Measurements from ENCODE around the gene SLC25A11.

DNA sequence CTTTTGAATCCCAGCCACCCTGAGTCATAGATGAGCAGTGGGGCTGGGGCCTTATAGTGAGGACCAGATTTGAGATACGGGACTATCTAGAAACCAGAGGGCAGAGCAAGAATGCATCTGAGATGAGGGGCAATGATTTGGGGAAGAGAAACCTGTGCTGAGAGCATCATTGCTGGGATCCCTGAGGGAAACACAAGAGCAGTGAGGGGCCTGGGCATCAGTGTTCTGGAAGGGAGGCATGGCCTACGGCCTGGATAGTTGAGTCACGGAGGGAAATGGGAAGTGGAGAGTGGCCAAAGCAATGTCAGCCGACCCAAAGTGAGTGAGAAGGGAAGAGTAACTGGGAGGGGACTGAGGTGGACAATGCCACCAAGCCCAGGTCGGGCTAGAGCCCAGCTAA lies 42.5 kb upstream of the SLC25A11 start:
- TF ChIP-seq, protein P1, sequence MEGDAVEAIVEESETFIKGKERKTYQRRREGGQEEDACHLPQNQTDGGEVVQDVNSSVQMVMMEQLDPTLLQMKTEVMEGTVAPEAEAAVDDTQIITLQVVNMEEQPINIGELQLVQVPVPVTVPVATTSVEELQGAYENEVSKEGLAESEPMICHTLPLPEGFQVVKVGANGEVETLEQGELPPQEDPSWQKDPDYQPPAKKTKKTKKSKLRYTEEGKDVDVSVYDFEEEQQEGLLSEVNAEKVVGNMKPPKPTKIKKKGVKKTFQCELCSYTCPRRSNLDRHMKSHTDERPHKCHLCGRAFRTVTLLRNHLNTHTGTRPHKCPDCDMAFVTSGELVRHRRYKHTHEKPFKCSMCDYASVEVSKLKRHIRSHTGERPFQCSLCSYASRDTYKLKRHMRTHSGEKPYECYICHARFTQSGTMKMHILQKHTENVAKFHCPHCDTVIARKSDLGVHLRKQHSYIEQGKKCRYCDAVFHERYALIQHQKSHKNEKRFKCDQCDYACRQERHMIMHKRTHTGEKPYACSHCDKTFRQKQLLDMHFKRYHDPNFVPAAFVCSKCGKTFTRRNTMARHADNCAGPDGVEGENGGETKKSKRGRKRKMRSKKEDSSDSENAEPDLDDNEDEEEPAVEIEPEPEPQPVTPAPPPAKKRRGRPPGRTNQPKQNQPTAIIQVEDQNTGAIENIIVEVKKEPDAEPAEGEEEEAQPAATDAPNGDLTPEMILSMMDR (IDR thresholded peaks at IDR 0.05): no peak
- no peak for TF ChIP-seq POLR2A (IDR thresholded peaks at IDR 0.05)

Data from uterus (tissue), 2 donors.